ENCODE data around the gene MLST8.

Gene MLST8

GRCh38 chr16:2190659-2191445, 14.4 kb upstream of the MLST8 start:
- no peak overlapping the region for H3K4me3 ChIP-seq (ENCODE audit: low read depth, low read length)
- H3K4me1 ChIP-seq (ENCODE audit: control insufficient read depth, insufficient read depth, low read length): peaks cover 9% of the 10 kb centered on the region; the same call in 1 of the 2 replicates
- ChIA-PET CTCF (no interaction called here), POLR2A (interaction anchor here (1.3 to 1.9 kb wide), 2 partner anchors 9 to 36 kb away, joined by 4 to 7 read pairs; partner anchors contain the start of gene TRAF7)
- TF ChIP-seq ZFHX2 (tag by site-specific recombination; conservative IDR thresholded peaks at IDR 0.05) (peak; percentile 86), RBAK (tag by site-specific recombination; IDR thresholded peaks at IDR 0.05) (no peak), EGR2 (tag by site-specific recombination; IDR thresholded peaks at IDR 0.05; ENCODE audit: low read depth) (peak; percentile 85)
- H3K9me3 ChIP-seq (ENCODE audit: control insufficient read depth, insufficient read depth, low read depth, low read length): no peaks in the 10 kb centered on the region
- H3K36me3 ChIP-seq (ENCODE audit: control insufficient read depth in 2 of 2, insufficient read depth in 1 of 2, low read length in 2 of 2): peaks cover 0 to 3% of the 10 kb centered on the region in 2 experiments; a peak in 1 of 3 replicates
- H3K27ac ChIP-seq (ENCODE audit: extremely low read depth, low read depth, low read length): no peak overlapping the region

- no peak overlapping the region for H3K27ac ChIP-seq (ENCODE audit: extremely low read depth, low read depth, low read length)
- TF ChIP-seq TSHZ1 (tag by site-specific recombination; IDR thresholded peaks at IDR 0.05; ENCODE audit: borderline replicate concordance) (no peak), ZNF350 (tag by site-specific recombination; IDR thresholded peaks at IDR 0.05) (no peak), ZNF426 (tag by site-specific recombination; IDR thresholded peaks at IDR 0.05) (no peak), KLF7 (tag by site-specific recombination; IDR thresholded peaks at IDR 0.05; ENCODE audit: borderline replicate concordance) (no peak), ZNF155 (tag by site-specific recombination; IDR thresholded peaks at IDR 0.05) (no peak), ZNF558 (tag by site-specific recombination; IDR thresholded peaks at IDR 0.05) (no peak), SCRT2 (tag by site-specific recombination; IDR thresholded peaks at IDR 0.05) (no peak), CTCF (tag by site-specific recombination; IDR thresholded peaks at IDR 0.05) (no peak), REST (tag by site-specific recombination; IDR thresholded peaks at IDR 0.05) (no peak), YY2 (tag by site-specific recombination; IDR thresholded peaks at IDR 0.05) (no peak), HOXD13 (CRISPR knock-in tag; IDR thresholded peaks at IDR 0.05; ENCODE audit: borderline replicate concordance) (no peak), ZSCAN5A (tag by site-specific recombination; IDR thresholded peaks at IDR 0.05) (no peak), ZNF473 (tag by site-specific recombination; IDR thresholded peaks at IDR 0.05) (no peak), ZNF132 (tag by site-specific recombination; IDR thresholded peaks at IDR 0.05; ENCODE audit: borderline replicate concordance) (no peak), ZFP69B (tag by site-specific recombination; IDR thresholded peaks at IDR 0.05) (no peak), ZNF311 (tag by site-specific recombination; IDR thresholded peaks at IDR 0.05; ENCODE audit: borderline replicate concordance) (no peak), HOXA7 (CRISPR knock-in tag; IDR thresholded peaks at IDR 0.05; ENCODE audit: borderline replicate concordance) (no peak), ZBTB1 (tag by site-specific recombination; IDR thresholded peaks at IDR 0.05) (no peak), ZNF488 (tag by site-specific recombination; IDR thresholded peaks at IDR 0.05) (no peak)
- ChIA-PET POLR2A (interaction anchor here (1.9 kb wide), 1 partner anchor 36 kb away, joined by 7 read pairs; the partner anchor contains the start of gene TRAF7), CTCF (no interaction called here)
- peaks cover 0 to 3% of the 10 kb centered on the region in 2 experiments; a peak in 1 of 3 replicates for H3K36me3 ChIP-seq (ENCODE audit: control insufficient read depth in 2 of 2, insufficient read depth in 1 of 2, low read length in 2 of 2)
- no peaks in the 10 kb centered on the region for H3K9me3 ChIP-seq (ENCODE audit: control insufficient read depth, insufficient read depth, low read depth, low read length)
- peaks cover 9% of the 10 kb centered on the region; the same call in 1 of the 2 replicates for H3K4me1 ChIP-seq (ENCODE audit: control insufficient read depth, insufficient read depth, low read length)
- H3K4me3 ChIP-seq (ENCODE audit: low read depth, low read length): no peak overlapping the region
Measured at GRCh38 chr16:2191446-2191706, 13.9 kb upstream of the MLST8 start.

Measured in HEK293 (cell line).